NCI-H1105 (cell line): ENCODE results near the gene NEU1.

Experiments
- DNase-seq: peaks from one replicate; lab custom pipeline; 2025; lab: John Stamatoyannopoulos, UW

Gene NEU1

GRCh38 chr6:31896493-31896855, 33.9 kb upstream of the NEU1 start:
- no peak for DNase-seq

- no peak for DNase-seq
Measured at GRCh38 chr6:31892821-31893220, 30.2 kb upstream of the NEU1 start.

- DNase-seq, result no peak
Measured at GRCh38 chr6:31889331-31889972, 26.8 kb upstream of the NEU1 start.

GRCh38 chr6:31888276-31889258, 25.9 kb upstream of the NEU1 start:
- DNase-seq, result no peak

GRCh38 chr6:31887173-31888007, 24.8 kb upstream of the NEU1 start:
- no peak for DNase-seq

GRCh38 chr6:31886541-31886991, 23.9 kb upstream of the NEU1 start:
- DNase-seq, result no peak

- DNase-seq, result no peak
Measured at GRCh38 chr6:31884528-31885035, 22.0 kb upstream of the NEU1 start.

GRCh38 chr6:31883676-31884075, 21.1 kb upstream of the NEU1 start:
- no peak for DNase-seq

- no peak for DNase-seq
Measured at GRCh38 chr6:31882344-31882743, 19.7 kb upstream of the NEU1 start.

GRCh38 chr6:31881136-31881859, 18.7 kb upstream of the NEU1 start:
- no peak for DNase-seq

- DNase-seq, result no peak
Measured at GRCh38 chr6:31880616-31881015, 18.0 kb upstream of the NEU1 start.

GRCh38 chr6:31879901-31880300, 17.3 kb upstream of the NEU1 start:
- DNase-seq, result no peak

GRCh38 chr6:31879143-31879542, 16.5 kb upstream of the NEU1 start:
- no peak for DNase-seq

- DNase-seq, result no peak
Measured at GRCh38 chr6:31878726-31879125, 16.1 kb upstream of the NEU1 start, which contains the start of gene SLC44A4. Gene SLC44A4 (minus strand): TSS chr6:31878997. CDS start chr6:31878980, 17 bp downstream.

GRCh38 chr6:31878222-31878621, 15.6 kb upstream of the NEU1 start:
- DNase-seq, result no peak

- no peak for DNase-seq
Measured at GRCh38 chr6:31877651-31878161, 15.1 kb upstream of the NEU1 start.

- DNase-seq, result no peak
Measured at GRCh38 chr6:31877125-31877650, 14.6 kb upstream of the NEU1 start.

- DNase-seq, result no peak
Measured at GRCh38 chr6:31876357-31876756, 13.7 kb upstream of the NEU1 start.

GRCh38 chr6:31875877-31876276, 13.3 kb upstream of the NEU1 start:
- no peak for DNase-seq

- no peak for DNase-seq
Measured at GRCh38 chr6:31874836-31875572, 12.4 kb upstream of the NEU1 start.
